Ishikawa (cell line): Measurements from ENCODE around the gene ABCA2.

Experiments used
- CEBPB ChIP-seq: IDR thresholded peaks from 2 replicates; pipeline ENCODE4 v1.6.1; 2012
- CREB1 ChIP-seq: IDR thresholded peaks from 2 replicates; pipeline ENCODE4 v1.6.1; 2012; ENCODE audit warnings: low read depth
- EGR1 ChIP-seq: IDR thresholded peaks from 2 replicates; pipeline ENCODE4 v1.6.1; 2012
- EP300 ChIP-seq: IDR thresholded peaks from 2 replicates; pipeline ENCODE4 v1.6.1; 2012; ENCODE audit warnings: borderline replicate concordance
- FOXM1 ChIP-seq: IDR thresholded peaks from 2 replicates; pipeline ENCODE4 v1.6.1; 2012; ENCODE audit warnings: low read depth, borderline replicate concordance
- MAX ChIP-seq: IDR thresholded peaks from 2 replicates; pipeline ENCODE4 v1.6.1; 2012
- NFIC ChIP-seq: IDR thresholded peaks from 2 replicates; pipeline ENCODE4 v1.6.1; 2012
- RAD21 ChIP-seq: IDR thresholded peaks from 2 replicates; pipeline ENCODE4 v1.6.1; 2012; ENCODE audit warnings: low read depth
- REST ChIP-seq: IDR thresholded peaks from 2 replicates; pipeline ENCODE4 v1.6.1; 2012; ENCODE audit warnings: low read depth, mild to moderate bottlenecking
- TAF1 ChIP-seq: IDR thresholded peaks from 2 replicates; pipeline ENCODE4 v1.6.1; 2012; ENCODE audit warnings: low read depth, mild to moderate bottlenecking
- TCF12 ChIP-seq: IDR thresholded peaks from 2 replicates; pipeline ENCODE4 v1.6.1; 2012; ENCODE audit warnings: low read depth
- TEAD4 ChIP-seq: IDR thresholded peaks from 2 replicates; pipeline ENCODE4 v1.6.1; 2012
- USF1 ChIP-seq: IDR thresholded peaks from 2 replicates; pipeline ENCODE4 v1.6.1; 2012
- YY1 ChIP-seq: IDR thresholded peaks from 2 replicates; pipeline ENCODE4 v1.6.1; 2012; ENCODE audit warnings: low read depth
- ZBTB7A ChIP-seq: IDR thresholded peaks from 2 replicates; pipeline ENCODE4 v1.6.1; 2012; ENCODE audit warnings: low read depth

Gene ABCA2

GRCh38 chr9:137025517-137025966, 2.5 kb downstream of the ABCA2 start:
- TF ChIP-seq EP300: no peak
- TF ChIP-seq CREB1: no peak
- TF ChIP-seq TEAD4: no peak
- peak; percentile 39; the same call in 1 of the 2 replicates for TF ChIP-seq RAD21
- TF ChIP-seq TCF12: peak; percentile 53; the same call in 1 of the 2 replicates
- TF ChIP-seq MAX: peak; percentile 85
- TF ChIP-seq USF1: no peak
- peak; percentile 47; the same call in 1 of the 2 replicates for TF ChIP-seq CEBPB
- peak; percentile 26; the same call in 1 of the 2 replicates for TF ChIP-seq ZBTB7A
- no peak for TF ChIP-seq TAF1
- peak; percentile 50; the same call in 1 of the 2 replicates for TF ChIP-seq EGR1
- TF ChIP-seq FOXM1: no peak
- TF ChIP-seq YY1: no peak
- TF ChIP-seq REST: no peak
- TF ChIP-seq NFIC: no peak

- TF ChIP-seq CEBPB (no peak), RAD21 (no peak), ZBTB7A (no peak), EP300 (no peak), CREB1 (no peak), NFIC (no peak), YY1 (no peak), TAF1 (no peak), USF1 (no peak), TCF12 (no peak), EGR1 (no peak), MAX (no peak), FOXM1 (no peak), TEAD4 (no peak), REST (no peak)
These were observed 4.5 kb downstream of the ABCA2 start for GRCh38 chr9:137023583-137023991.

GRCh38 chr9:137023157-137023556, 4.9 kb downstream of the ABCA2 start:
- no peak for TF ChIP-seq ZBTB7A

GRCh38 chr9:137022662-137023008, 5.4 kb downstream of the ABCA2 start:
- TF ChIP-seq YY1 (no peak), NFIC (no peak), TEAD4 (no peak), ZBTB7A (no peak), RAD21 (no peak), EP300 (no peak), TCF12 (no peak), USF1 (no peak), FOXM1 (no peak), EGR1 (no peak), REST (no peak), CREB1 (no peak), TAF1 (no peak), CEBPB (no peak), MAX (no peak)
